ENCODE results near the gene PCDHB12.
"Not testable (repeated sequence)": the region's sequence is repeated elsewhere in the genome, so short reads cannot be mapped to it uniquely, and the experiment has no call there.

DNA sequence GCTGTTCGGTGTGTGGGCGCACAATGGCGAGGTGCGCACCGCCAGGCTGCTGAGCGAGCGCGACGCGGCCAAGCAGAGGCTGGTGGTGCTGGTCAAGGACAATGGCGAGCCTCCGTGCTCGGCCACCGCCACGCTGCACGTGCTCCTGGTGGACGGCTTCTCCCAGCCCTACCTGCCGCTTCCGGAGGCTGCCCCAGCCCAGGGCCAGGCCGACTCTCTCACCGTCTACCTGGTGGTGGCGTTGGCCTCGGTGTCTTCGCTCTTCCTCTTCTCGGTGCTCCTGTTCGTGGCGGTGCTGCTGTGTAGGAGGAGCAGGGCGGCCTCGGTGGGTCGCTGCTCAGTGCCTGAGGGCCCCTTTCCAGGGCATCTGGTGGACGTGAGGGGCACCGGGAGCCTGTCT is 28.6 kb upstream of the PCDHB12 start:
- TF ChIP-seq CTCF, POLR2AphosphoS5, POLR2A (IDR thresholded peaks at IDR 0.05): not testable (repeated sequence)

All from gastroesophageal sphincter (tissue), 3 donors.